SK-N-SH (cell line): ENCODE measurements around the gene KCNAB1.

Source experiments
- ELF1 ChIP-seq: IDR thresholded peaks from 2 replicates; pipeline ENCODE4 v1.4.0; 2012
- EP300 ChIP-seq, 2 experiments: IDR thresholded peaks; 2 replicates each; pipeline versions ENCODE4 v1.4.0 to v1.6.1; 2012; ENCODE audit warnings: borderline replicate concordance in 1 of 2, low read depth in 1 of 2, low read length in 1 of 2
- EZH2phosphoT487 ChIP-seq: fragments of 200-600 bp; sonication (generic); IDR thresholded peaks from 2 replicates; pipeline ENCODE4 v1.6.1; 2017; ENCODE audit warnings: low read depth, mixed run types, mild to moderate bottlenecking, antibody characterized with exemption, moderate library complexity, borderline replicate concordance
- GATA2 ChIP-seq: sonication (generic); formaldehyde crosslinking; IDR thresholded peaks from 2 replicates; pipeline ENCODE4 v1.5.0; 2020; ENCODE audit warnings: mild to moderate bottlenecking, missing genetic modification reagents
- MEF2A ChIP-seq: IDR thresholded peaks from 2 replicates; pipeline ENCODE4 v1.4.0; 2012; ENCODE audit warnings: low read depth, borderline replicate concordance
- POLR2AphosphoS5 ChIP-seq: IDR thresholded peaks from 2 replicates; pipeline ENCODE4 v1.6.1; 2012; ENCODE audit warnings: low read depth, low read length
- RFX5 ChIP-seq: IDR thresholded peaks from 2 replicates; pipeline ENCODE4 v1.6.1; 2012; ENCODE audit warnings: mild to moderate bottlenecking, improper control_type of control experiment, low read length
- TAF1 ChIP-seq: IDR thresholded peaks from 2 replicates; pipeline ENCODE4 v1.6.1; 2012; ENCODE audit warnings: low read depth, mild to moderate bottlenecking, low read length, moderate library complexity, borderline replicate concordance
- TCF12 ChIP-seq: IDR thresholded peaks from 2 replicates; pipeline ENCODE4 v1.4.0; 2012
- TF ChIP-seq, protein P1 (sequence below): fragments of 200-600 bp; sonication (generic); IDR thresholded peaks from 2 replicates; pipeline ENCODE4 v1.6.1; 2017; ENCODE audit warnings: antibody characterized with exemption, mild to moderate bottlenecking, moderate library complexity
- TF ChIP-seq, protein P2 (sequence below): fragments of 150-350 bp; IDR thresholded peaks from 2 replicates; pipeline ENCODE4 v1.6.1; 2016; ENCODE audit warnings: mild to moderate bottlenecking, low read depth, low read length
- TF ChIP-seq, protein P3 (sequence below): IDR thresholded peaks from 2 replicates; pipeline ENCODE4 v1.4.0; 2012; ENCODE audit warnings: low read depth
- TF ChIP-seq, protein P4 (sequence below): IDR thresholded peaks from 2 replicates; pipeline ENCODE4 v1.6.1; 2012; ENCODE audit warnings: mild to moderate bottlenecking, low read depth, low read length, moderate library complexity
- TF ChIP-seq, protein P5 (sequence below): IDR thresholded peaks from 2 replicates; pipeline ENCODE4 v1.4.0; 2012; ENCODE audit warnings: low read depth, borderline replicate concordance

DNA sequence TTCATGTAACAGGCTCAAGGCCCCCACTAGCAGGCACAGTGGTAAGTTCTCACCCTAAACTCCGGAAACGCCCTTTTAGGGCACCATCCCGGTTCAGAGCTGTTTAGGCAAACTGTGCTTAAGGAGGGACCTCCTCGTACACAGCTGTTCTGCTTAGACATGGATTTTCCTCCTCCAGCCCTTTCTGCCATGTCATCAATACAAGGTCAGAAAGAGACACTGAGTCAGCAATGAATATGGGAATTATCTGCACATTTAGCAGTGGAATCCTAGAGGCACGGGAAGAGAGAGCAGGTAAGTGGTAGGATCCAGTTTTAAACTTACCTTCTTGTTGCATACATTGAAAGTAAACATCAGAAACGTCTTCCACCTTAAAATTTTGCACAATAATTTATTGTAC lies 107.3 kb downstream of the KCNAB1 start:
- TF ChIP-seq, protein P1, sequence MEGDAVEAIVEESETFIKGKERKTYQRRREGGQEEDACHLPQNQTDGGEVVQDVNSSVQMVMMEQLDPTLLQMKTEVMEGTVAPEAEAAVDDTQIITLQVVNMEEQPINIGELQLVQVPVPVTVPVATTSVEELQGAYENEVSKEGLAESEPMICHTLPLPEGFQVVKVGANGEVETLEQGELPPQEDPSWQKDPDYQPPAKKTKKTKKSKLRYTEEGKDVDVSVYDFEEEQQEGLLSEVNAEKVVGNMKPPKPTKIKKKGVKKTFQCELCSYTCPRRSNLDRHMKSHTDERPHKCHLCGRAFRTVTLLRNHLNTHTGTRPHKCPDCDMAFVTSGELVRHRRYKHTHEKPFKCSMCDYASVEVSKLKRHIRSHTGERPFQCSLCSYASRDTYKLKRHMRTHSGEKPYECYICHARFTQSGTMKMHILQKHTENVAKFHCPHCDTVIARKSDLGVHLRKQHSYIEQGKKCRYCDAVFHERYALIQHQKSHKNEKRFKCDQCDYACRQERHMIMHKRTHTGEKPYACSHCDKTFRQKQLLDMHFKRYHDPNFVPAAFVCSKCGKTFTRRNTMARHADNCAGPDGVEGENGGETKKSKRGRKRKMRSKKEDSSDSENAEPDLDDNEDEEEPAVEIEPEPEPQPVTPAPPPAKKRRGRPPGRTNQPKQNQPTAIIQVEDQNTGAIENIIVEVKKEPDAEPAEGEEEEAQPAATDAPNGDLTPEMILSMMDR, result no peak
- TF ChIP-seq RFX5 (no peak), TAF1 (no peak), ELF1 (no peak), MEF2A (no peak), EZH2phosphoT487 (no peak), TCF12 (no peak), GATA2 (CRISPR knock-in tag) (no peak), EP300 (IDR thresholded peaks at IDR 0.05; ENCODE audit: borderline replicate concordance in 1 of 2, low read depth in 1 of 2, low read length in 1 of 2) (no peak), POLR2AphosphoS5 (no peak)
- TF ChIP-seq, protein P2, sequence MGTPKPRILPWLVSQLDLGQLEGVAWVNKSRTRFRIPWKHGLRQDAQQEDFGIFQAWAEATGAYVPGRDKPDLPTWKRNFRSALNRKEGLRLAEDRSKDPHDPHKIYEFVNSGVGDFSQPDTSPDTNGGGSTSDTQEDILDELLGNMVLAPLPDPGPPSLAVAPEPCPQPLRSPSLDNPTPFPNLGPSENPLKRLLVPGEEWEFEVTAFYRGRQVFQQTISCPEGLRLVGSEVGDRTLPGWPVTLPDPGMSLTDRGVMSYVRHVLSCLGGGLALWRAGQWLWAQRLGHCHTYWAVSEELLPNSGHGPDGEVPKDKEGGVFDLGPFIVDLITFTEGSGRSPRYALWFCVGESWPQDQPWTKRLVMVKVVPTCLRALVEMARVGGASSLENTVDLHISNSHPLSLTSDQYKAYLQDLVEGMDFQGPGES, result no peak
- TF ChIP-seq, protein P3, sequence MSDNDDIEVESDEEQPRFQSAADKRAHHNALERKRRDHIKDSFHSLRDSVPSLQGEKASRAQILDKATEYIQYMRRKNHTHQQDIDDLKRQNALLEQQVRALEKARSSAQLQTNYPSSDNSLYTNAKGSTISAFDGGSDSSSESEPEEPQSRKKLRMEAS, result no peak
- TF ChIP-seq, protein P4, sequence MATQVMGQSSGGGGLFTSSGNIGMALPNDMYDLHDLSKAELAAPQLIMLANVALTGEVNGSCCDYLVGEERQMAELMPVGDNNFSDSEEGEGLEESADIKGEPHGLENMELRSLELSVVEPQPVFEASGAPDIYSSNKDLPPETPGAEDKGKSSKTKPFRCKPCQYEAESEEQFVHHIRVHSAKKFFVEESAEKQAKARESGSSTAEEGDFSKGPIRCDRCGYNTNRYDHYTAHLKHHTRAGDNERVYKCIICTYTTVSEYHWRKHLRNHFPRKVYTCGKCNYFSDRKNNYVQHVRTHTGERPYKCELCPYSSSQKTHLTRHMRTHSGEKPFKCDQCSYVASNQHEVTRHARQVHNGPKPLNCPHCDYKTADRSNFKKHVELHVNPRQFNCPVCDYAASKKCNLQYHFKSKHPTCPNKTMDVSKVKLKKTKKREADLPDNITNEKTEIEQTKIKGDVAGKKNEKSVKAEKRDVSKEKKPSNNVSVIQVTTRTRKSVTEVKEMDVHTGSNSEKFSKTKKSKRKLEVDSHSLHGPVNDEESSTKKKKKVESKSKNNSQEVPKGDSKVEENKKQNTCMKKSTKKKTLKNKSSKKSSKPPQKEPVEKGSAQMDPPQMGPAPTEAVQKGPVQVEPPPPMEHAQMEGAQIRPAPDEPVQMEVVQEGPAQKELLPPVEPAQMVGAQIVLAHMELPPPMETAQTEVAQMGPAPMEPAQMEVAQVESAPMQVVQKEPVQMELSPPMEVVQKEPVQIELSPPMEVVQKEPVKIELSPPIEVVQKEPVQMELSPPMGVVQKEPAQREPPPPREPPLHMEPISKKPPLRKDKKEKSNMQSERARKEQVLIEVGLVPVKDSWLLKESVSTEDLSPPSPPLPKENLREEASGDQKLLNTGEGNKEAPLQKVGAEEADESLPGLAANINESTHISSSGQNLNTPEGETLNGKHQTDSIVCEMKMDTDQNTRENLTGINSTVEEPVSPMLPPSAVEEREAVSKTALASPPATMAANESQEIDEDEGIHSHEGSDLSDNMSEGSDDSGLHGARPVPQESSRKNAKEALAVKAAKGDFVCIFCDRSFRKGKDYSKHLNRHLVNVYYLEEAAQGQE, result no peak
- TF ChIP-seq, protein P5, sequence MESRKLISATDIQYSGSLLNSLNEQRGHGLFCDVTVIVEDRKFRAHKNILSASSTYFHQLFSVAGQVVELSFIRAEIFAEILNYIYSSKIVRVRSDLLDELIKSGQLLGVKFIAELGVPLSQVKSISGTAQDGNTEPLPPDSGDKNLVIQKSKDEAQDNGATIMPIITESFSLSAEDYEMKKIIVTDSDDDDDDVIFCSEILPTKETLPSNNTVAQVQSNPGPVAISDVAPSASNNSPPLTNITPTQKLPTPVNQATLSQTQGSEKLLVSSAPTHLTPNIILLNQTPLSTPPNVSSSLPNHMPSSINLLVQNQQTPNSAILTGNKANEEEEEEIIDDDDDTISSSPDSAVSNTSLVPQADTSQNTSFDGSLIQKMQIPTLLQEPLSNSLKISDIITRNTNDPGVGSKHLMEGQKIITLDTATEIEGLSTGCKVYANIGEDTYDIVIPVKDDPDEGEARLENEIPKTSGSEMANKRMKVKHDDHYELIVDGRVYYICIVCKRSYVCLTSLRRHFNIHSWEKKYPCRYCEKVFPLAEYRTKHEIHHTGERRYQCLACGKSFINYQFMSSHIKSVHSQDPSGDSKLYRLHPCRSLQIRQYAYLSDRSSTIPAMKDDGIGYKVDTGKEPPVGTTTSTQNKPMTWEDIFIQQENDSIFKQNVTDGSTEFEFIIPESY, result no peak
